ENCODE results near the gene MDFIC2.

Gene MDFIC2

GRCh38 chr3:70183781-70184504 is 128.5 kb downstream of the MDFIC2 start:
- Histone ChIP-seq H3K4me3 (no peak overlapping the region), H3K27ac (no peak overlapping the region)
- no peak for TF ChIP-seq CTCF (IDR thresholded peaks at IDR 0.05)
- DNase-seq (ENCODE audit: low spot score): no peak

DNA sequence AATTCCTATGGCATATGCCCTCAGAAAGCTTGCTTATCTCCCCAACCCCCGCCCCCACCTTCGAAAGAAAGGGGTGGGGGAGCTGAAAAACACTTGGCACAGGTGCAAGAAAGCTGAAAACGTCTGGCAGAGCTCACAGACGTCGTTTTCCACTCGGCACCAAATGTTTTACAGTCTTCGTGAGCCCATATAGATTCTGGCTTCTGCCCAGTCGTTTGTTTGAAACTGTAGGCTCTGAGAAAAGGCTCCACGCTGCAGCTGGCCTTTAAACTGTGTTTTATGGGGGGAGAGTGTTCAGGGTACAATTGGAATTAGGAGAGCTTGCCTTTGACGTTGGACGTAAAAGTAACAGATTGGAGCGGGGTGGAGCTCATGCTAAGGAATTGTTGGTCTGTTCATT is 130.3 kb downstream of the MDFIC2 start:
- Histone ChIP-seq H3K4me3 (no peak overlapping the region), H3K27ac (no peak overlapping the region)
- no peak for DNase-seq (ENCODE audit: low spot score)
- no peak for TF ChIP-seq CTCF (IDR thresholded peaks at IDR 0.05)

DNA sequence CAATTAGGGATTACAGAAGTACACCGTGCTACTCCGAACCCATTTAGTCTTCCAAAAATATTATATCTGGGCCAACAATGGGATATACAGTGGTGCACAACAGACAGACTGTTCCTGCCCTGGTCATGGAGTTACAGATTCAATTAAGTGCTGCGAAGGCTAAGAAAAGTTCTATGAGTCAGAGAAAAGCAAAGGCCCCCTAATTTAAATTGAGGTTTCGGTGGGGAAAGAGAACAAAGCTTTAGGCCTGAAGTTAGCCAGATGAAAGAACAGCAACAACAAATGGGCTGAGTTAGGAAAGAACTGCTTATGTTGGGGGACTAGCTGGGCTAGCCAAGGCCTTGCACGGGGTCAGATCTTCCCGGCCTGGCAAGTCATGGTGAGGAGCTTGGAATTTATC is 131.8 kb downstream of the MDFIC2 start:
- H3K27ac ChIP-seq: no peak overlapping the region
- no peak for TF ChIP-seq CTCF (IDR thresholded peaks at IDR 0.05)
- H3K4me3 ChIP-seq: no peak overlapping the region
- DNase-seq (ENCODE audit: low spot score): no peak

GRCh38 chr3:70179111-70179510 is 133.3 kb downstream of the MDFIC2 start:
- DNase-seq (ENCODE audit: low spot score): no peak
- Histone ChIP-seq H3K4me3 (no peak overlapping the region), H3K27ac (no peak overlapping the region)
- TF ChIP-seq CTCF (IDR thresholded peaks at IDR 0.05): no peak

GRCh38 chr3:70177881-70178645 is 134.4 kb downstream of the MDFIC2 start:
- DNase-seq (ENCODE audit: low spot score): no peak
- no peak for TF ChIP-seq CTCF (IDR thresholded peaks at IDR 0.05)
- H3K27ac ChIP-seq: no peak overlapping the region
- no peak overlapping the region for H3K4me3 ChIP-seq

- no peak for TF ChIP-seq CTCF (IDR thresholded peaks at IDR 0.05)
These were observed 136.2 kb downstream of the MDFIC2 start for GRCh38 chr3:70176224-70176623.

DNA sequence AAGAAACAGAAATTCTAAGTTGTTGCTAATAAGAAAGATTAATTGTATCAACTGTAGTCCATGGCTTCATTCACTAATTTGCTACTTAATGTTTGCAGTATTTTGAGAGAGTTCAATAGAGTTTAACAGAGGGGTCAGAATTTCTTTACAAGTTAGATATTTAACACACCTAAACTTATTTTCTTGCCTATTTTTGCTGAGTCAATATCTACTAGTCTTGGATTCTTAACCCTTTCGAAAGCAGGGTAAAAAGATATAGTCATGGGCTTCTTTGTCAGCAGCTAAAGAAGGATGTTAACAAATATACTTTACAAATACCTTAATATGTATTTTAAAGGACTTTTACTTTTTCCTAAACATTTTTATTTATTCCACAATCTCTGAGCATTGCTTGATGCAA is 155.6 kb downstream of the MDFIC2 start:
- no peak overlapping the region for H3K4me3 ChIP-seq
- H3K27ac ChIP-seq: no peak overlapping the region
- TF ChIP-seq CTCF (IDR thresholded peaks at IDR 0.05): no peak
- DNase-seq (ENCODE audit: low spot score): no peak

More at GRCh38 chr3:70176224-70176623, 136.2 kb downstream of the MDFIC2 start:
- DNase-seq (ENCODE audit: low spot score): no peak
- Histone ChIP-seq H3K4me3 (no peak overlapping the region), H3K27ac (no peak overlapping the region)
